IMR-90 (cell line): ENCODE measurements around the gene PNPLA1. TPM values are rescaled to one million over a fixed set of nuclear protein-coding genes. Genes with fewer than 3 reads are reported as not detected.

Source experiments
- ATAC-seq: fragments of 200-7000 bp; cut with Tn5 transposase; 2 replicates; pipeline ENCODE4 v1.9.1; 2020; ENCODE audit warnings: low read depth, mild to moderate bottlenecking, moderate library complexity
- BruUV-seq: library from RNA; stranded (reverse); fragments of 400-500 nt; replicated peaks from 2 replicates; lab custom pipeline; 2021; lab: Mats Ljungman, UMichigan
- CTCF ChIA-PET: fragments of 300-600 bp; formaldehyde crosslinking; extraction: SDS; loops from one replicate; lab custom pipeline; 2021; ENCODE audit warnings: antibody characterized with exemption; lab: Yijun Ruan, JAX
- POLR2A ChIA-PET: fragments of 300-600 bp; sonication (Branson Sonifier 250); formaldehyde crosslinking; loops from one replicate; lab custom pipeline; 2022; ENCODE audit warnings: antibody characterized with exemption; ENCODE audit not compliant: unreplicated experiment; lab: Charles Lee
- DNase-seq: peaks from one replicate; pipeline ENCODE4 v3.0.0; 2013
- H2AFZ ChIP-seq: replicated peaks from 2 replicates; pipeline ENCODE3; 2013; ENCODE audit warnings: low read length, mild to moderate bottlenecking; ENCODE audit not compliant: poor library complexity
- H2AK5ac ChIP-seq: 2 replicates; pipeline ENCODE4 v1.6.1; 2013; ENCODE audit warnings: low read depth, low read length, inconsistent platforms
- H2AK9ac ChIP-seq: replicated peaks from 2 replicates; pipeline ENCODE3; 2013; ENCODE audit warnings: mild to moderate bottlenecking, low read depth, low read length, moderate library complexity; ENCODE audit not compliant: poor library complexity
- H2BK120ac ChIP-seq: 2 replicates; pipeline ENCODE4 v1.6.1; 2013; ENCODE audit warnings: low read depth, low read length, inconsistent platforms
- H2BK15ac ChIP-seq: 3 replicates; pipeline ENCODE4 v1.6.1; 2013; ENCODE audit warnings: low read depth, low read length, inconsistent platforms
- H2BK20ac ChIP-seq: 2 replicates; pipeline ENCODE4 v1.6.1; 2013; ENCODE audit warnings: low read depth, mild to moderate bottlenecking, inconsistent platforms, low read length, moderate library complexity
- H2BK5ac ChIP-seq: 2 replicates; pipeline ENCODE4 v1.6.1; 2013; ENCODE audit warnings: mild to moderate bottlenecking, low read depth, low read length, inconsistent platforms; ENCODE audit not compliant: poor library complexity, severe bottlenecking
- H3K14ac ChIP-seq: replicated peaks from 2 replicates; pipeline ENCODE4 v1.6.1; 2013; ENCODE audit warnings: low read depth, low read length, inconsistent platforms
- H3K18ac ChIP-seq: 2 replicates; pipeline ENCODE4 v1.6.1; 2013; ENCODE audit warnings: low read depth, low read length, control low read depth
- H3K23ac ChIP-seq: 2 replicates; pipeline ENCODE4 v1.6.1; 2013; ENCODE audit warnings: low read depth, low read length, inconsistent platforms
- H3K27ac ChIP-seq: 2 replicates; pipeline ENCODE4 v1.5.1; 2013; ENCODE audit warnings: mild to moderate bottlenecking, control low read depth, low read length; ENCODE audit not compliant: insufficient read depth
- H3K27me3 ChIP-seq: 2 replicates; pipeline ENCODE4 v1.6.1; 2013; ENCODE audit warnings: low read length; ENCODE audit not compliant: control insufficient read depth, insufficient read depth
- H3K36me3 ChIP-seq: 2 replicates; pipeline ENCODE4 v1.6.1; 2013; ENCODE audit warnings: low read length, mixed read lengths; ENCODE audit not compliant: control insufficient read depth, insufficient read depth
- H3K4ac ChIP-seq: 2 replicates; pipeline ENCODE4 v1.6.1; 2013; ENCODE audit warnings: low read depth, low read length, inconsistent platforms
- H3K4me1 ChIP-seq: 2 replicates; pipeline ENCODE4 v1.6.1; 2013; ENCODE audit warnings: low read length, mixed read lengths; ENCODE audit not compliant: control insufficient read depth, insufficient read depth
- H3K4me2 ChIP-seq: 2 replicates; pipeline ENCODE4 v1.6.1; 2013; ENCODE audit warnings: low read depth, mild to moderate bottlenecking, control low read depth, low read length, moderate library complexity
- H3K4me3 ChIP-seq: 2 replicates; pipeline ENCODE4 v1.5.1; 2013; ENCODE audit warnings: low read depth, mild to moderate bottlenecking, control low read depth, low read length, moderate library complexity; ENCODE audit not compliant: insufficient read depth
- H3K56ac ChIP-seq: 2 replicates; pipeline ENCODE4 v1.6.1; 2013; ENCODE audit warnings: low read length, inconsistent platforms; ENCODE audit not compliant: insufficient read depth; ENCODE audit errors: extremely low read depth
- H3K79me1 ChIP-seq, 2 experiments: 2 replicates each; pipeline ENCODE4 v1.6.1; 2013; ENCODE audit warnings: low read length in 2 of 2, inconsistent platforms in 1 of 2, low read depth in 1 of 2
- H3K9ac ChIP-seq: 2 replicates; pipeline ENCODE4 v1.6.1; 2013; ENCODE audit warnings: low read depth, low read length, control low read depth
- H3K9me1 ChIP-seq: 2 replicates; pipeline ENCODE4 v1.6.1; 2013; ENCODE audit warnings: low read length, inconsistent platforms; ENCODE audit not compliant: insufficient read depth
- H3K9me3 ChIP-seq: 2 replicates; pipeline ENCODE4 v1.6.1; 2013; ENCODE audit warnings: low read length; ENCODE audit not compliant: control insufficient read depth, insufficient read depth
- H4K20me1 ChIP-seq: 2 replicates; pipeline ENCODE4 v1.6.1; 2013; ENCODE audit warnings: low read length, inconsistent platforms; ENCODE audit not compliant: insufficient read depth
- H4K5ac ChIP-seq: 2 replicates; pipeline ENCODE4 v1.6.1; 2013; ENCODE audit warnings: mild to moderate bottlenecking, low read depth, low read length, control low read depth
- H4K8ac ChIP-seq, 2 experiments: 2 replicates each; pipeline ENCODE4 v1.6.1; 2013; ENCODE audit warnings: low read depth in 2 of 2, low read length in 2 of 2, control low read depth in 1 of 2, inconsistent platforms in 1 of 2
- H4K91ac ChIP-seq: 2 replicates; pipeline ENCODE4 v1.6.1; 2013; ENCODE audit warnings: low read depth, low read length, inconsistent platforms; ENCODE audit not compliant: insufficient read depth
- BHLHE40 ChIP-seq: fragments of 150-350 bp; IDR thresholded peaks from 2 replicates; pipeline ENCODE4 v1.6.1; 2016; ENCODE audit warnings: mild to moderate bottlenecking, low read depth, low read length
- MAFK ChIP-seq: IDR thresholded peaks from 2 replicates; pipeline ENCODE4 v1.6.1; 2012; ENCODE audit warnings: low read depth, low read length, improper control_type of control experiment
- MXI1 ChIP-seq: IDR thresholded peaks from 2 replicates; pipeline ENCODE4 v1.6.1; 2012; ENCODE audit warnings: low read depth, mild to moderate bottlenecking, low read length, moderate library complexity, borderline replicate concordance
- NFE2L2 ChIP-seq: fragments of 150-350 bp; IDR thresholded peaks from 2 replicates; pipeline ENCODE4 v1.6.1; 2016; ENCODE audit warnings: low read depth, mild to moderate bottlenecking, low read length
- POLR2A ChIP-seq: IDR thresholded peaks from 2 replicates; pipeline ENCODE4 v1.6.1; 2012; ENCODE audit warnings: mild to moderate bottlenecking, low read depth, low read length
- RAD21 ChIP-seq: IDR thresholded peaks from 2 replicates; pipeline ENCODE4 v1.6.1; 2012; ENCODE audit warnings: low read length, improper control_type of control experiment
- RCOR1 ChIP-seq: IDR thresholded peaks from 2 replicates; pipeline ENCODE4 v1.6.1; 2012; ENCODE audit warnings: mild to moderate bottlenecking, low read length, improper control_type of control experiment; ENCODE audit not compliant: insufficient replicate concordance
- SMC3 ChIP-seq: fragments of 150-350 bp; IDR thresholded peaks from 2 replicates; pipeline ENCODE4 v1.6.1; 2016; ENCODE audit warnings: low read depth, mild to moderate bottlenecking, antibody characterized with exemption, low read length, moderate library complexity
- WGBS, 2 experiments: methylation state at CpG; one replicate each; pipeline versions ENCODE4 v1.1.5 to v1.1.7; 2013; ENCODE audit warnings: missing lambda C conversion rate in 2 of 2; ENCODE audit not compliant: insufficient read length in 1 of 2; ENCODE audit errors: extremely low coverage in 2 of 2; 5-methylcytosine and 5-hydroxymethylcytosine counted together
- dilution Hi-C: fragments of 300-500 bp; cut with HindIII; formaldehyde crosslinking; loops from one replicate; pipeline ENCODE4 v1.14.3; 2018; ENCODE audit warnings: low sequenced_read_pairs; ENCODE audit not compliant: unreplicated experiment
- in situ Hi-C: fragments of 300-500 bp; cut with MboI; formaldehyde crosslinking; loops from 3 replicates; pipeline ENCODE4 v1.14.3; 2019; ENCODE audit warnings: low sequenced_read_pairs, inconsistent platforms, mixed read lengths
- intact Hi-C: fragments of 100-400 bp; cut with micrococcal nuclease; formaldehyde crosslinking; loops from 2 replicates; pipeline ENCODE4 v1.10.0; 2022
- polyA plus RNA-seq, 3 experiments: library from polyadenylated mRNA; depleted of rRNA; stranded (reverse); fragments of >200 nt; gene quantifications; 2 replicates each; pipeline ENCODE4 v1.2.3, GENCODE V29; 2012; ENCODE audit warnings: low replicate concordance in 1 of 3
- total RNA-seq: library from RNA; depleted of rRNA; stranded (reverse); fragments of >200 nt; gene quantifications from 2 replicates; pipeline ENCODE4 v1.2.3, GENCODE V29; 2012
- TF ChIP-seq, protein P1 (sequence below): fragments of 150-350 bp; IDR thresholded peaks from 2 replicates; pipeline ENCODE4 v1.6.1; 2017; ENCODE audit warnings: mild to moderate bottlenecking, antibody characterized with exemption, low read length, low read depth

PNPLA1 gene
- total and polyA plus RNA-seq, 2 of the 4 experiments (the other 2 are of a cell fraction): not detected

DNA sequence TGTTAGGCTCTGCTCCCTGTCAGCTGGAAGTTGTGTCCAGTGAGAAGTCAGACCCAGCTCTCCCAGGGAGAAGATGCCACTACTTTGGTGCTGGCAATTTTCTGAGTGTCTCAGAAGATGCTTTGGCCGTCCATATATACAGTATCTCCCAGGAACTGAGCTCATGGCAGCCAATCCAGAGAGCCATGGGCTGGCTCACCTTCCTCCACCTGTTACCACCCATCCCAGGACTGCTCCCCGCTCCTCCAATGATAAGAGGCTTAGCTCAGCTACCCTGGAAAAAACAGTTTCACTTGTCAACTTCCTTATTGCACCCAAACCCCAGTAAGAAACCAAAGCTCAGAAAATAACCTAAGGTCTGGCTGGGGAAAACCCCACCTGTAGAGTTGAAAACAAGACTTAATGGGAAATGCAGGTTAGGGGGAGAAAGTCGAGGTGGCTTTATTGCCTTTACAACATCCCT is 67.0 kb downstream of the PNPLA1 start, which contains the start of gene BNIP5:
TSS of gene BNIP5 (minus strand) at position 110 of the 463 bp plus-strand sequence. CDS start 6,198 bp downstream, outside the sequence.
- H3K36me3 ChIP-seq: no peaks in the 10 kb centered on the region
- in situ Hi-C loops: no loop called here
- no peak within 1 kb of the TSS for H3K9ac ChIP-seq
- H4K20me1 ChIP-seq: no peaks in the 10 kb centered on the region
- no peaks in the 10 kb centered on the region; the same call in 1 of the 2 replicates for H3K9me3 ChIP-seq
- H2BK20ac ChIP-seq: no peak within 1 kb of the TSS
- H3K14ac ChIP-seq: no peak within 1 kb of the TSS
- H2AK5ac ChIP-seq: no peak within 1 kb of the TSS
- no peak within 1 kb of the TSS for H2BK120ac ChIP-seq
- no peak within 1 kb of the TSS for H3K4me3 ChIP-seq
- H3K4me1 ChIP-seq: no peaks in the 10 kb centered on the region
- POLR2A ChIA-PET: no interaction called here
- H3K4ac ChIP-seq: no peak within 1 kb of the TSS
- no peak within 1 kb of the TSS for H3K56ac ChIP-seq
- H4K5ac ChIP-seq: no peak within 1 kb of the TSS
- ATAC-seq: no peak
- CTCF ChIA-PET: no interaction called here
- no peak within 1 kb of the TSS for H2BK5ac ChIP-seq
- H2BK15ac ChIP-seq: no peak within 1 kb of the TSS
- H4K91ac ChIP-seq: no peak within 1 kb of the TSS
- H2AFZ ChIP-seq: no peak within 1 kb of the TSS
- BruUV-seq: no TSS peak
- dilution Hi-C loops: no loop called here
- no peak within 1 kb of the TSS for H3K18ac ChIP-seq
- no peak for TF ChIP-seq RAD21
- TF ChIP-seq, protein P1, sequence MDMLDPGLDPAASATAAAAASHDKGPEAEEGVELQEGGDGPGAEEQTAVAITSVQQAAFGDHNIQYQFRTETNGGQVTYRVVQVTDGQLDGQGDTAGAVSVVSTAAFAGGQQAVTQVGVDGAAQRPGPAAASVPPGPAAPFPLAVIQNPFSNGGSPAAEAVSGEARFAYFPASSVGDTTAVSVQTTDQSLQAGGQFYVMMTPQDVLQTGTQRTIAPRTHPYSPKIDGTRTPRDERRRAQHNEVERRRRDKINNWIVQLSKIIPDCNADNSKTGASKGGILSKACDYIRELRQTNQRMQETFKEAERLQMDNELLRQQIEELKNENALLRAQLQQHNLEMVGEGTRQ: no peak
- TF ChIP-seq RCOR1: no peak
- no peak for TF ChIP-seq MAFK
- TF ChIP-seq NFE2L2: no peak
- no peak for TF ChIP-seq BHLHE40
- no peak for TF ChIP-seq SMC3
- no peak for TF ChIP-seq MXI1
- no peak for TF ChIP-seq POLR2A
- H3K4me2 ChIP-seq: no peak within 1 kb of the TSS
- H4K8ac ChIP-seq: no peak within 1 kb of the TSS
- no peak within 1 kb of the TSS for H3K27ac ChIP-seq
- H3K79me1 ChIP-seq: no peaks in the 10 kb centered on the region
- 80% methylated on average over 1 of the region's 3 CpGs; no CpG with 5 or more reads in 1 of the 2 experiments for whole genome bisulfite sequencing, 2 experiments
- H3K23ac ChIP-seq: no peak within 1 kb of the TSS
- 0 out of 2 replicates have a peak, but pooled peaks cover 6% of the 10 kb centered on the region for H3K9me1 ChIP-seq
- H3K27me3 ChIP-seq: peaks cover 75% of the 10 kb centered on the region
- H2AK9ac ChIP-seq: no peak within 1 kb of the TSS
- intact Hi-C loops: no loop called here
- DNase-seq: no peak
